ENCODE data around the gene WDR36. TPM values are rescaled to one million over a fixed set of nuclear protein-coding genes. Genes with fewer than 3 reads are reported as not detected.

WDR36 gene
- total and polyA plus RNA-seq, 2 of the 8 experiments (the other 6 are each of a cell fraction or from before 2014, with no cell fraction given): 9.3 to 41.8 TPM

DNA sequence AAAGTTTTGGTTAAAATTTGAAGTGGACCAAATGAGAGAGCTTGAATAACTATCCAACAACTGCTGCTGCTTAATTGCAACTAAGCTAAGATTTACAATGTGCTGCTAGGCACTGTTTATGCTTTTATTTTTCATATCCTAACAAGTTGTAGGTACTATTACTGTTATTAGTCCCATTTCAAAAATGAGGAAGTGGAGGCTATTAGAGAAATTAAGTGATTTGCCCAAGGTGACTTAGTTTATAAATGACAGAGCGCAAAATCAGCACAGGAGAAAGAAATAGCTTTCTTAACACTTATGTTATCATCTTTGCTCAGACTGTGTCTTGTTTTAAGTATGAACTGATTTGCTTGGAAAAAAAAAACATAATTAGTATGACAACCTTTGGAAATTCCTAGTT is 23.1 kb downstream of the WDR36 start:
- WGBS, 2 experiments (ENCODE audit: extremely low coverage in 1 of 2, insufficient coverage in 1 of 2, insufficient read length in 1 of 2, insufficient replicate concordance in 2 of 2, low coverage in 1 of 2, low lambda C conversion rate in 2 of 2, missing lambda C conversion rate in 1 of 2): 95% methylated on average over 1 of the region's 1 CpG; no CpG with 5 or more reads in 1 of the 2 experiments
- Histone ChIP-seq H2BK120ac (replicated peaks; ENCODE audit: low read depth, low read length) (no peak overlapping the region), H3K23me2 (ENCODE audit: low read depth, low read length) (no peaks in the 10 kb centered on the region), H3K79me2 (ENCODE audit: control insufficient read depth in 1 of 2, insufficient read depth in 2 of 2, low read length in 2 of 2) (peaks cover 0 to 4% of the 10 kb centered on the region in 2 experiments; a peak in 1 of 4 replicates), H3K9ac (replicated peaks in 1 of 4; ENCODE audit: extremely low read depth in 1 of 4, low read depth in 3 of 4, low read length in 3 of 4) (no peak overlapping the region), H4K20me1 (replicated peaks in 1 of 2; ENCODE audit: control insufficient read depth in 1 of 2, insufficient read depth in 2 of 2, low read length in 2 of 2) (no peaks in the 10 kb centered on the region), H3K9me3 (ENCODE audit: insufficient read depth in 2 of 2, low read depth in 1 of 2, low read length in 1 of 2) (no peaks in the 10 kb centered on the region), H3K27me3 (replicated peaks in 1 of 4; ENCODE audit: control insufficient read depth in 3 of 4, extremely low read depth in 1 of 4, insufficient read depth in 3 of 4, low read length in 3 of 4) (no peaks in the 10 kb centered on the region), H3K4ac (replicated peaks; ENCODE audit: insufficient read length, low read depth, low read length) (no peak overlapping the region), H3K23ac (ENCODE audit: insufficient read length) (no peak overlapping the region), H3K4me1 (replicated peaks in 1 of 4; ENCODE audit: control insufficient read depth in 3 of 4, insufficient read depth in 4 of 4, low read length in 3 of 4) (peaks cover 0 to 15% (median 2%) of the 10 kb centered on the region in 4 experiments; a peak in 3 of 7 replicates), H3K79me1 (ENCODE audit: low read depth, low read length) (no peaks in the 10 kb centered on the region), H3K4me2 (ENCODE audit: insufficient read depth in 1 of 2, low read depth in 2 of 2, low read length in 2 of 2) (no peak overlapping the region), H2BK15ac (ENCODE audit: low read length) (no peak overlapping the region), H2BK5ac (ENCODE audit: low read depth, low read length) (no peak overlapping the region), H3K14ac (ENCODE audit: insufficient read length) (no peak overlapping the region), H2BK12ac (ENCODE audit: low read depth, low read length) (no peak overlapping the region), H2BK20ac (ENCODE audit: low read length) (no peak overlapping the region), H2AK5ac (ENCODE audit: low read depth, low read length) (no peak overlapping the region), H2AFZ (ENCODE audit: low read length) (no peak overlapping the region), H3K56ac (replicated peaks; ENCODE audit: insufficient read length, low read depth, low read length) (no peak overlapping the region), H4K5ac (ENCODE audit: insufficient read length, low read depth, low read length) (no peak overlapping the region), H3K18ac (ENCODE audit: extremely low read depth, low read length) (no peak overlapping the region), H3K27ac (ENCODE audit: low read depth, low read length) (no peak overlapping the region), H4K8ac (ENCODE audit: extremely low read depth, insufficient read depth, low read length) (no peak overlapping the region), H3K4me3 (ENCODE audit: extremely low read depth in 1 of 4, insufficient read depth in 2 of 4, low read depth in 3 of 4, low read length in 4 of 4) (no peak overlapping the region), H4K91ac (replicated peaks; ENCODE audit: insufficient read length, low read length) (no peak overlapping the region), H3K36me3 (ENCODE audit: control insufficient read depth in 2 of 4, insufficient read depth in 4 of 4, low read length in 3 of 4) (peaks cover 2 to 58% (median 12%) of the 10 kb centered on the region in 4 experiments)
- FAIRE-seq (no peak), DNase-seq (ENCODE audit: low read depth in 1 of 2, low spot score in 2 of 2) (no peak)
- ChIA-PET CTCF (ENCODE audit: partially characterized antibody) (interaction anchor here (0.6 to 1.3 kb wide), 3 partner anchors 27 to 672 kb away, joined by 3 to 4 read pairs (median 3); no protein-coding TSS in a partner anchor), POLR2A (ENCODE audit: partially characterized antibody) (interaction anchor here (0.7 to 1.2 kb wide), 5 partner anchors 10 to 27 kb away, joined by 3 to 6 read pairs (median 3); no protein-coding TSS in a partner anchor)
- TF ChIP-seq RFX5 (IDR thresholded peaks at IDR 0.05; ENCODE audit: borderline replicate concordance, low read depth, low read length): no peak
- no peak for TF ChIP-seq CREB1 (IDR thresholded peaks at IDR 0.05)
- no peak for TF ChIP-seq EP300 (IDR thresholded peaks at IDR 0.05; ENCODE audit: borderline replicate concordance in 1 of 2, low read depth in 2 of 2, low read length in 2 of 2)
- TF ChIP-seq EZH2 (IDR thresholded peaks at IDR 0.05; ENCODE audit: low read depth, low read length, severe bottlenecking): no peak
- no peak for TF ChIP-seq CTBP2 (IDR thresholded peaks at IDR 0.05; ENCODE audit: borderline replicate concordance, insufficient read depth, insufficient read length, low read length)
- TF ChIP-seq JUND (IDR thresholded peaks at IDR 0.05; ENCODE audit: low read length): no peak
- TF ChIP-seq TCF12 (IDR thresholded peaks at IDR 0.05; ENCODE audit: low read depth, low read length): no peak
- no peak for TF ChIP-seq KDM5A (IDR thresholded peaks at IDR 0.05; ENCODE audit: low read length)
- no peak for TF ChIP-seq CBX8 (IDR thresholded peaks at IDR 0.05; ENCODE audit: borderline replicate concordance, low read depth, low read length)
- no peak for TF ChIP-seq CBX5 (IDR thresholded peaks at IDR 0.05; ENCODE audit: low read depth, low read length)
- TF ChIP-seq PHF8 (conservative IDR thresholded peaks at IDR 0.05; ENCODE audit: low read depth, low read length): no peak
- TF ChIP-seq POLR2AphosphoS5 (IDR thresholded peaks at IDR 0.05; ENCODE audit: low read depth, low read length): no peak
